HL-60 (cell line): ENCODE data around the gene NR5A2.

ENCODE experiments used
- POLR2AphosphoS5 ChIP-seq: IDR thresholded peaks from 2 replicates; pipeline ENCODE4 v1.6.1; 2012; ENCODE audit warnings: low read depth
- TF ChIP-seq, protein P1 (sequence below): IDR thresholded peaks from one replicate; pipeline ENCODE4 v1.5.1; 2011; ENCODE audit warnings: low read length, control low read depth, inconsistent platforms; ENCODE audit not compliant: insufficient read depth

DNA sequence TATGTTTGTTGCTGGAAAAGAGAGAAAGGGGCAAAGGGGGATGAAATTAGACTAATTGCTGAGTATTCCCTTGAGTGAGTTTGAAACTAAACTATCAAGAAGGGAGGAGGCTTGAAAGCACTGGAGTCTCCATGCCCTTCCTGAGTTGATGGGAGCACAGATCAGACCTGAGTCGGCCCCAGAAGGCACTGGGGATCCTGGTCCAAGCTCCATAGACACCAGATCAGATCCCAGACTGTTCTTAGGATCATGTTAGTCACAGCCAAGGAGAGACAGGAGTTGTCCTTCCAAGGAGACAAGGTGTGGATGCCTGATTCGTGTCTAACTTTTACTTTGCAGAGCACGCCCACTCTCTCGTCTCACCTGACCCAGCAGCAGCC, 152.3 kb downstream of the NR5A2 start:
- TF ChIP-seq, protein P1, sequence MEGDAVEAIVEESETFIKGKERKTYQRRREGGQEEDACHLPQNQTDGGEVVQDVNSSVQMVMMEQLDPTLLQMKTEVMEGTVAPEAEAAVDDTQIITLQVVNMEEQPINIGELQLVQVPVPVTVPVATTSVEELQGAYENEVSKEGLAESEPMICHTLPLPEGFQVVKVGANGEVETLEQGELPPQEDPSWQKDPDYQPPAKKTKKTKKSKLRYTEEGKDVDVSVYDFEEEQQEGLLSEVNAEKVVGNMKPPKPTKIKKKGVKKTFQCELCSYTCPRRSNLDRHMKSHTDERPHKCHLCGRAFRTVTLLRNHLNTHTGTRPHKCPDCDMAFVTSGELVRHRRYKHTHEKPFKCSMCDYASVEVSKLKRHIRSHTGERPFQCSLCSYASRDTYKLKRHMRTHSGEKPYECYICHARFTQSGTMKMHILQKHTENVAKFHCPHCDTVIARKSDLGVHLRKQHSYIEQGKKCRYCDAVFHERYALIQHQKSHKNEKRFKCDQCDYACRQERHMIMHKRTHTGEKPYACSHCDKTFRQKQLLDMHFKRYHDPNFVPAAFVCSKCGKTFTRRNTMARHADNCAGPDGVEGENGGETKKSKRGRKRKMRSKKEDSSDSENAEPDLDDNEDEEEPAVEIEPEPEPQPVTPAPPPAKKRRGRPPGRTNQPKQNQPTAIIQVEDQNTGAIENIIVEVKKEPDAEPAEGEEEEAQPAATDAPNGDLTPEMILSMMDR, result no peak
- TF ChIP-seq POLR2AphosphoS5, result no peak
